ENCODE results near the gene PTPRN2.

Gene PTPRN2

DNA sequence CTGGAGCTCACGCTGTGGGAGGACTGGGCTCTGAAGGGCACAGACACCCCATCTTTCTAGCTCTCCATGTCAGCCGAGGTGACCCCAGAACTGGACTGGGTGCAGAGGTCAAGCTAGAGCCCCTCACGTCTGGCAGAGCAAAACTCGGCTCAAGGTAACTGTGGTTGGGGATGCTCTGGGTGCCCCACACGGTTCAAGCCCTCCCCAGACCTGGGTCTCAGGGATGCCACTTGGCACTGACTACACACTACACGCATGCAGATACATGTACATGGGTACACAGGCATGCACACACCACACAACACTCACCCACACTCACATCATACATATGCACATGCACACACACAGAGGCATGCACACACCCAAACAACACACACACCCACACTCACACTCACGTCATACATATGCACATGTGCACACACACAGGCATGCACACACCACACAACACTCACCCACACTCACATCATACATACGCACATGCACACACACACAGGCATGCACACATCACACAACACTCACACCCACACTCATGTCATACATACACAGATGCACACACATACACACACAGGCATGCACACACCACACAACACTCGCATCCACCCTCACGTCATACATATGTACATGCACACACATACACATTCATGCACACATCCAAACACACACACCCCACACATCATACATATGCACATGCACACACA, 1031.5 kb downstream of the PTPRN2 start:
- DNase-seq, result no peak

DNA sequence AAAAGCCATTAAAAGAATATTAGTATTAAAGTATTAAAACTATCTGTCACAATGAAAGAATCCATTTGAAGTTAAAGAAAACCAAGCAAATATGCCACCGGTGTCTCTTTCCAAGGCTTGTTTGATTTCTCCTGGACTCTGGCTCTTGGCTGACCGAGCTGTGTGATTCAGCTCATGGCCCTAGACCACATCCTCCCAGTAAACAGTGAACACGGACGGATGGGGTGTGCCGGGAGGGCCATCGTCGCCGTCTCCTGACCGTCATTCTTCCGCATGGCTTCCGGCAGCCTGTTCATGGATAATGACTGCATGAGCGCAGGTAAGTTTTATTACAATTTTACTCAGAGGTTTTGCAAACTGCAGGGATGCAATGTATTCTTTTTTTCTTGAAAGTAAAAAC, 1032.3 kb downstream of the PTPRN2 start:
- no peak for DNase-seq

DNA sequence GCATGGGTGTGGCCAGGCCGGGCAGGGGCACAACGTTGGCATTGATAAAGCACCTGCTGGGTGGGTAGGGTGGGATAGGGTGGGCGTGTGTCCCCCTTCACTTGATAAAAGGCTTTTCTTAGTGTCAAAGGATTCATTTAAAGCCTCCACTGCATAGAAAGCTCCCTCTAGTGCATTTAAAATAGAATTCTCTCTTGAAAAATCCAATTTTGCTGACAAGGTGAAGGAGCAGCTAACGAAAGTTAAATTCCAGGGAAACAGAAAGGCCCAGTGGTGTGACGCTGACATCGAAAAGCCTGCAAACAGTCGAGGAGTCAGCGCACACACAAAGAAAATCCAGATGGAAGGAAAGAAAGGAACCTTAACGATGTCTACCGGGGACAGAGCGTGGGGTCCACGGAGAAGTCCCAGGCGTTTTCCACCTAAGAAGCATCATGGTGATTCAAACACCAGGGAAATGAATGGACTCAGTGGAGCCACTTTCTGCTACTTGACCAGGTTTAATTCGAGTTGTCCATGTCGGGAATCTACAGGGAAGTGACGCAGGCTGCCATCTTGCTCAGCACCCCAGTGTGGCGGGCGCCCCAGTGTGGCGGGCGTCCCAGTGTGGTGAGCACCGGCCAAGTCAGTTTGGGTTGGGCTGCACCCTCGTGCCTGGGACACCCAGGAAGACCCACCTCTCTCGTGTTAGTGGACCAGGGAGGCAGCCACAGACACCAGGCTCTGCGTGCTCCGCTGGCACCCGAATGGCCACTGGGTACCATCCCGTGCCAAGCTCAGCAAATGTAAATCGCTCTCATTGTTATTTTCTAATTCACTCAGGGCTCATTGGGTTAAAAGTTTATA, 1033.0 kb downstream of the PTPRN2 start:
- DNase-seq, result no peak

DNA sequence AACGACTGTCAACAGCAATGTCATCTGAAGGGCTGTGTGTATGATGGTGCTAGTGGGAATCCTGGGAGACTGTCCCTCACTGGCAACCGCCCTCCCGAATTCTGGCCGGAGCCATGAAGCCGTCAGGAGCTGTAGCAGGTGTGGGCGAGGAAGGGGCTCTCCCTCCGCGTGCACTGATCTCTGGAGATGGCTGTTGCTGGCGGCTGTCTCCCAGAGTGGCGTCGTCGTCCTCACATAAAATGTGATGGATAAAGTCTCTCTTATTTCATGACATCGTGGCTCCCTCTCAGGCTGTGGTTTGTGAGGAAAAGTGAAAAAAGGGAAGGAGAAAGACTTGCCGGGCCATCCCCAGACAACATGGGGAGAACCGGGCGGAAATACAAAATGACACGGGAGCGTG, 1034.4 kb downstream of the PTPRN2 start:
- DNase-seq, result no peak

DNA sequence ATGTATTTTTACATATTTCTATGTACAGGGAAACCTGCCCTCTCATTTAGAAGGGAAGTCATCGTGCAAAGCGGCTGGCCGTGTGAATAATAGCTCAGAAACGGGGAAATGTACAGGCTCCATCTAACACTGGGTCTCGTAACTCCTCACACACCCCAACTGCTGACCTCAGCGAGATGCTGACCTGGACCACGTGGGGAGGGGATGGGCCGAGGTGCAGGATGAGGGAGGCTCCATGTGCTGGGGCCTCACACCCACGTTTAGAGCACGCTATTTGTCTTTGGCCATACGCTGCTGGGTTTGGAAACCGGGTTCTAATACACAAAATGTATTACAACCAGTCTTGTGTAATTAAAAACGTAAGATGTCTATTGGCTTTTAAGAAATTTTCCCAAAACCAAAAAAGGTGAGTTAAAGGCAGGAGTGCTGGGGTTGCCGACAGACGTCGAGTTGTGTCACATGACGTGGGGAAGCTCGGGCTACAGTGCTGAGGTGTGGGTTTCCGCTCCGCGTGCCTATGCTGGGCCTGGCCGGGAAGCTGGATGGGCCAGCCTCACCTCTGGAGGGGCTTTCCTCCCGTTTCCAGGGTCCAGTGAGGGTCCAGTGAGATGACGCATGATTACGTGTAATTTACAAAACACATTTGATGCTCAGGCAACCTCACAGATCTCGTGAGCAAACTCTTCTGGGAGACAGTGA, 1035.2 kb downstream of the PTPRN2 start:
- DNase-seq, result no peak

DNA sequence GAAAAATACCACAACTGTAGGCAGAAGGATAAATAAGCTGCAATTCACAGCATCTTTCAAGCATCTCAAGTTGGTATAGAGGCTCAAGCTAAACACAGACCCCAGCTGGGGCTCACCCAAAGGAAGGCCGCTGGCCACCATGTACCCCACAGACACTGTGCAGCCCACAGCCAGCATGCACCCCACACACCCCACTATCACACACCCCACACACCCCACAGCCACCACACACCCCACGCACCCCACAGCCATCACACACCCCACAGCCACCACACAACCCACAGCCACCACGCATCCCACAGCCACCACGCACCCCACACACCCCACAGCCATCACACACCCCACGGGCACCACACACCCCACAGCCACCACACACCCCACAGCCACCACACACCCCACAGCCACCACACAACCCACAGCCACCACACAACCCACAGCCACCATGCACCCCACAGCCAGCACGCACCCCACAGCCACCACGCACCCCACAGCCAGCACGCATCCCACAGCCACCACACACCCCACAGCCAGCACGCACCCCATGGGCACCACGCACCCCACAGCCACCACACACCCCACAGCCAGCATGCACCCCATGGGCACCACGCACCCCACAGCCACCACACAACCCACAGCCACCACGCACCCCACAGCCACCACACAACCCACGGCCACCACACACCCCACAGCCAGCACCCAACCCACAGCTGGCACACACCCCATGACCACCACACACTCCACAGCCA, 1036.1 kb downstream of the PTPRN2 start:
- DNase-seq, result no peak

DNA sequence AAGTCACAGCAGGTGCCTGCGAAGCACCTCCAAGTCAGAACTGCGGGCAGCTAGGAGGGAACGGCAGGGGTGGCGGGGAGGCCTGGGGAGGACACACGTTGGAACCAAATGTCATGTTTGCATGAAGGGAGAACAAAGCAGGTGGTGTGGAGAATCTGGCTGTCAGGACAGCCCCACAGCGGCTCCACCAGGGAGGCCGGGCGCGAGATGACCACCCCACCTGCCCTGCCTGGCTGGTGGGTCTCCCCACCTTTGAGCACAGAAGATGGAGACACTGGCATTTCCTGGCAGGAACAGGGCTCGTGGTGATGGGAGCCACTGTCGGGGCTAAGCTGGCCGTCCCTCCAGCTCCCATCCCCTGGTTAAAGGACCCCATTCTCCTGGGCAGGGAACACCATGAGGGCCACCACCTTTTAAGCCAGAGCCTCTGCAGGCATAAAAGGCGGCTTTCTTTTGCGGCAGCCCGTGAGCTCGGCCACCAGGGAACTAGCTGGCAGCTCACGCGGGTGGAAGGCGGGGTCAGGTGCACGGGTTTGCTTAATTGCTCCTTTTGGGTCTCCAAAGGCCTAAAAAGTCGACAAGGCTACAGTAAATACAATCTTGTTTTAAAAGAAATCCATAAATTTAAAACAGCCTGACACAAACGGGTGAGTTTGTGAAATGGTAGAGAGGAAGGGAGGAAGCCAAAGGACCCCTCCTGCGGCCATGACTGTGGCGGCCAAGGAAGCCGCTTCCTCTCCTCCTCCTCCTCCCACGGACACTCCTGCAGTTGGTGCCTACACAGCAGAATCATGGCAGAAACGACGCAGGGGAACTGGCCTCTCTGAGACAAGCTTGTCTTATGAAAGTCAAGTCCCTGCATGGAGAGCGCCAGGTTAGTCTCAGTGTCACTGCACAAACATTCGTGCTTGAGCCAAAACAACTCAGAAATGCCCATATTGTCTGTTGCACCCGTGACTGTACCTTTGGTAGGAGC, 1037.0 kb downstream of the PTPRN2 start:
- DNase-seq, result no peak

DNA sequence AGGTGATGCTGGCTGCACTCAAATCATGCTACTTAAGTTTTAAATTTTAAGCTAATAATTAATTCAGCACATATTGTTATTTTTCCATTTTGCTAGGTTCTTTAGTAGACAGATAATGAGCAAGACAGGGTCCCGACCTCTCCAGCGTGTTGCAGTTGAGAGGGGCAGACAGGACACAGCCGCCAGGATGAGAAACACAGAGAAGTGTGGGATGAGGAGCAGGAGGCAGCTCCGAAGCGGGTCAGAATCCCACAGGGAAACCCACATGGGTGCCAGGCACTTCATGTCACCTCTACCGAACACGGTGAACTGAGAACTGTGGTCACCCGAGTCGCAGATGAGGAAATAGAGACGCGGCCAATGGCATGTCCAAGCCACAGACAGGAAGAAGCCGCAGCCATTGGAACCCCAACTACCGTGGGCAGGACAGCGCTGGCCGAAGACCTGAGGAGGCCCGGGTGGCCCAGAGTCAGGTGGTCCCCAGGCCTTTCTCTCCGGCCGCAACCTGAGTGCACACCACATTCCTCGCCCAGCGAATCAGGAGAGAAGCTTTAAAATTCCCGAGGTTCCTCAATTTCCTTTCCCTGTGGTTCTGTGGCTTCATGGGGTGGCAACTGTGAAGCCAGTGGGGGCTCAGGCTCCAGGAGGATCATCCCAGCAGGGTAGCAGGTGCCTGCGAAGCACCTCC, 1037.9 kb downstream of the PTPRN2 start:
- DNase-seq, result no peak

DNA sequence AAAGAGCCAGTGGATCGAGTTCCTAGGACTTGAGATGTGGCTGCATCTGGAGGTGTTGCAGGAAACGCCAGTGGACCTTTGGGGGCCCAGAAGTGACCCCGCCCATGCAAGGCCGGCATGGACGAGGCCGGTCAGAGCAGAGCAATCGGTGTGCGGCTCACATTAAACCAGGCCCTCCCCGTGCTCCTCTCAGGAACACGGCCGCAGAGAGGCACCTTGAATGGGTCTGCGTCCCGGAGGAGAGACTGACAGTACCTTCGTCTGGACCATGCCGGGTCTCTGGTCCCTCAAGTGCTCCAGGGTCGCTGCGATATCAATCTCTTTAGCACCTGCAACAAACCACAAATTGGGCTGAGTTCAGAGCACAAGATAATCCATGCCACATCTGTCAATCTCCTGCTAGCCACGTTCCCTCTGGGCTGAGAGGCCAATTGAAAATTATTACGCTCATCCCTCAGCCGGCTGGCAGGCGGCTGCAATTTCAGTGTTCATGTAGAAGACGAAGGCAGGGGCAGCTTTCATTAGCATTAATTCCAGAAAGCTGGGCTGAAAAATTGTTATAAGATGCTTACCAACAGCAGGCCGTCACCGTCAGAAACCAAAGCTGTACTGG, 1038.8 kb downstream of the PTPRN2 start:
- DNase-seq, result no peak

DNA sequence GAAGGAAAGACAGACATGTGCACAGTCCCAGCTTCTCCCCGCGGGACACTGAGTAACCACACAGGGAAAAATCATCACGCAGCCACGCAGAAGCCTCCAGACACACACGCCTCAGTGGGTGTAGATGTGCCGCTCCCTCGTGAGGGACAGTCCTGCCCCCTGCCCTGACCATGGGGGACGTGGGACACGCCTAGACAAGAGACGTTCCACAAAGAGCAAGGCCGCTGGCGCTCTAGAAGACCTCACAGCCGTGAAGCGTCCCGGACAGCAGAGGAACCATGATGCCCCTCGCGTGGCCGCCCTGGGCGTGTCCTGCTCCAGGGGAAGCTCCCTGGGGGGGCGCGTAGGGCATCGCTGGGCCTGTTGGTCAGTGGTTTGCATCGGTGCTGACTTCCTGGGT, 1040.0 kb downstream of the PTPRN2 start:
- DNase-seq, result no peak

DNA sequence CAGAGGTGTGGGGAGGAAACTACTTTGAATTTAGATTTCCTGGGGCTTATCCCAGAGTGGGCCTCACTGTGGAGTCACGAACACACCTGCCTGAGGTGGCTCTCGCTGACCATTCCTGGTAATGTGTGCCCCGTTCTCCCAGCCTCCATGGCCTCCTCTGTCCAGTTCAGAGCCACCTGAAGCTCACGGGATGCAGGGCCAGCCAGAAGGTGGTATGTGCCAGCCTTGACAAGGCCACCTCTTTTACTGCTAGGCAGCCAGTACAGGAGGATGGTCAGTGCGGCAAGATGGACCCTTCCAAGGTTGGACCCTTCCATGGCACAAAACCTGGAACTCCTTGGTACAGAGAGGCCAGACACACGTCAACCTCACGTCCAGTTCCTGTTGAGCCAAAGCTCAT, 1040.5 kb downstream of the PTPRN2 start:
- DNase-seq, result no peak

DNA sequence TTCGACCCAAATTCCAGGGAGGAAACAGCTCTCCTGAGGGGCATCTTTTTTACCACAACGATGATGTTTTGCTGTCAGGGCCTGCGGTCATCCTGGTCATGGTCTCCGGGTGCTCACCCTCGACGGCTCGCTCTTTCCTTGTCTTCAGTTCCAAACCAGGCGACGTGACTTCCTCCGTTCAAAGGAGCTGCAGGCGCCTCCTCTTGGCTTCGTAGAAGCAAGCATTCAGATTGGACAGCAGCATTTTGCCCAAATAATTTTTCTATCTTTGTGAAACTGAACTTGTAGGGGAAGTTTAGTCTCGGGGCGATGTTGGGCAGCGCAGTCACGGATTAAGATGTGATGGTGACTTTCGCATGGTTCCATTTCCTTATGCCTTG, 1042.0 kb downstream of the PTPRN2 start:
- DNase-seq, result no peak

DNA sequence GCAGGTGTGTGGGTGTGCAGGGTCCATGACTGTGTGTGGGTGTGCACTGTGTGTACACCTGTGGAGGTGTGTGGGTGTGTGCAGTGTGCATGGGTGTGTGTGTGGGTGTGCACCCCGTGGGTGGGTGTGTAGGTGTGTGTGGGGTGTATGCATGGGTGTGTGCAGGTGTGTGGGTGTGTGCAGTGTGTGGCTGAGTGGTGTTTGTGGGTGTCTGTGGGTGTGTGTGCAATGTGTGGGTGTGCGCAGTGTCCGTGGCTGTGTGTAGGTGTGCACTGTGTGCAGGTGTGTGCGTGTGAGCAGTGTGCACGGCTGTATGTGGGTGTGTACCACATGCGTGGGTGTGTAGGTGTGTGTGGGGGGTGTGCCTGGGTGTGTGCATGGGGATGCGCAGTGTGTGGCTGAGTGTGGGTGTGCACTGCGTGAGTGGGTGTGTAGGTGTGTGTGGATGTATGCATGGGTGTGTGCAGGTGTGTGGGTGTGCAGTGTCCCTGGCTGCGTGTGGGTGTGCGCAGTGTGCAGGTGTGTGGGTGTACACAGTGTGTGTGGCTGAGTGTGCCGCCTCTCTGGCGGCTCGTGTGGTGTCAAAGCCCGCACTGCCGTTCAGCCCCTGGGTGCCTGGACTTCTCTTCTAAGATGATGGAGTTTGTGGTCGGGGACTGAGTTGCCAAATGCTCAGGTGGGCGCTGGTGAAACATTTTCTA, 1042.5 kb downstream of the PTPRN2 start:
- DNase-seq, result no peak

DNA sequence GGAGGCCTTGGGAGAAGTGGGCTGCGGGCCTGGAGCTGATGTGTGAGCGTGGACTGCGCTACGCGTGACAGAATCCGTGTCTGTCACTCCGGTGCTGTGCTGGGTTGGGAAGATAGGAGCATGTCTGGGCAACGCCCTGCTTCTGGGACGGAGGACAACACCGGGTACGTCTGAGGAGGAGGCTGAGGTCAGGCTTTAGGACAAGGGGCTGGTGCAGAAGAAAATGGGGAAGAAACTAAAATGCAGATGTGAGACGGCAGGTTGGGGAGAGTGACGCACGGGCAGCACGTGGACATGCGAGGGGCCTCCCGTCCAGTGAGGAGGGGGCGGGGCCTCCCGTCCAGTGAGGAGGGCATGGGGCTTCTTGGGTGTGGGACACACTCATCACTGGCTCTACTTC, 1043.4 kb downstream of the PTPRN2 start:
- no peak for DNase-seq

DNA sequence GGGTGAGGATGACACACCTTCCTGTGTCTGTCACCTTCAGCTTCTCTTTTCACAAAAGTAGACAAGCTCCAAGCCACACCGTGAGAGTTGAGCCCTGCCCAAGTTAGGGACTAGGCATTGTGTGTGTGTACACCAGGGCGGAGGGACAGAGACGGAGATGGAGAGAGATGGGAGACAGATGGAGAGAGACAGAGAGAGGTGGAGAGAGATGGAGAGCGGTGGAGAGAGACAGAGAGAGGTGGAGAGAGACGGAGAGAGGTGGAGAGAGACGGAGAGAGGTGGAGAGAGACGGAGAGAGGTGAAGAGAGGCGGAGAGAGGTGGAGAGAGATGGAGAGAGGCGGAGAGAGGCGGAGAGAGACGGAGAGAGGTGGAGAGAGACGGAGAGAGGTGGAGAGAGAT, 1043.8 kb downstream of the PTPRN2 start:
- no peak for DNase-seq

DNA sequence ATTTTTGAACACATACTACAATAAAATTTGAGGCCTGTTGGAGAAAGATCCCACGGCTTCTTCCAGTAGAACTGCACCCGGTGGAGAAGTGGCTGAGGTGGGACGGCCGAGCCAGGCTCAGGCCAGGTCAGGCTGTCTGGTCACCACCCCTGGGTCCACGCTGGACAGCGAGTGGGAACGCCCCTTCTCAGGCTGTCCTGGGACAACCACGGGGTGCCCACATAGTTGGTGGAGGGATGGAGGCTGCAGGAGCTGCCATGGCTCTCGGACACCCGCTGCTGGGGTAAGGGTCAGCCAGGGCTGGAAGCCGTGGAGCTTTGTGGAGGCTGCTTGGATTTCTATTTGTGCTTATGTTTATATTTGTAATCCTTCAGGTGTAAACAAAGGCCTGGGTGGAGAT, 1044.3 kb downstream of the PTPRN2 start:
- no peak for DNase-seq

DNA sequence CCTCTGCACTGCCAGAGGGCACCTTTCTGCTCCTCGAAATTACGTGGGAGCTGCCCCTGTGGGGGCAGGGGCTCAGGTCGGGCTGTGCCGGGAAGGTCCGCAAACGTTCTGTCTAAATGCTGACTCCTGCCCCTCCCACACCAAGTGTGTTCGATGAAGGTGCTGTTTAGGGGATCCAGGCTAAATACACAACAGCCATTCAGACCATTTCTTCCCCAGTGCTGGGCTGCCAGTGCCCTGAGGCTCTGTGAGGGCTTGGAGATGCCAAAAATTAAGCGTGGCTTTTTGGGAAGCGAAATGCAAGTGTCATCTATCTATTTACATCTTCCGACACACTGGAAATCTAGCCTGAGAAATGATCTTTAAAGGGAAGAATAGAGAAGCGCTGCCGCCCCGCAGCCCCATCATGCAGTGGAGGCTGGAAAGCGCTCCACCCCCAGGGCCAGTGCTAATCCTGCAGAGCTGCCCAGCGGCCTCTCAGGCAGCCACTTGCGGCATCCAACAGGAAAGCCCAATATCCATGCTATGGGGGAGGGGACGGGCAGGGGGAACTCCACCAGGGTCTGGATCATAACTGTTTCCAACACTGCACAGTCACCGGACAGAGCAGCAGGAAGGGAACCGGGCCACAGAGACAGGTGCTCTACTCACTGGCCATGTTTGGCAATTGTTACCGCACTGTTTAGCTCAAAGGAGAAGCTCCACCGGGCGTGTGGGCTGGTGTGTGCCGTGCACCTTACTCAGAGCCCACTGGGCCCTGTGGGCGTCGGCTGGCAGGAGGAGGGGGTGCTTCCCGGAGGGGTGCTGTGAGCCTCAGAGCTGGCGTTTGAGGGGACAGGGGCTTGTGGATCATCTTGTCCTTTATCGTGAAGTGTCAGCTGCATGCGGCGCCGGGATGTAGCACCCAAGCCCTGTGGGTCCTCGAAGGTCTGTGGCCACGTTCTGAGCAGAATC, 1045.3 kb downstream of the PTPRN2 start:
- DNase-seq, result no peak

DNA sequence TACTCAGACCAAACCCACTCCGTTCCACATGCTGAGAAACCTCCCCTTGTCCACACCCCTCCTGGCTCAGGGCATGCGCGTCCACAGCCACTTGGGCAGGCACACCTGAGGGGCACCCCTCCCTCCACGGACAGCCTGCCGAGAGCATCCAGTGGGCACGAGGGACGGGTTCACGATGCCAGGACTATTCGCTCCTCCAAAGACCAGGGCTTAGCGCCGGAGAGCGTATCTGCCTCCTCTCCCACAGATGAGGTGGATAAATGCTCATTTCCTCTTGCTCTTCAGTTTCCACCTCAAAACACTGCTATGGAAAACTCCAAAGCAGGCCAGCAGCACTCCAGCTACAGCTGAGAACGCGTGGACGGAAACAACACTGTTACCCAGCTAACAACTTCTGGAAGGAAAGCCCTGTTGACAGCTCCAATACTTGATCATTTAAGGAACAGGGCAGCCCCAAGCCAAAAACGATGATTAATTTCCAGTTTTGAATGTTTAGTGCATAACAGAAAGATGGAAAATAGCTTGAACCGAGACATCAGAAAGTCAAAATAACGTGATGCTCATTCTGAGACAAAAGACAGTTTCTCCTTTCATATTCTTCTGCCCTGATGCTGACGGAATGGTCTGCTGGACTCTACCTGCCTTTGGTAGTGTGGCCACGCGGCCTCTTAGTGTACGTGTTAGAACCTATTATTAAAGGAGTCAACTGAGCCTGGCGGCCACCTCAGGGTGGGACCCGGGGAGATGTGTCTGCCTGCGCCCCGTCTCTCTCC, 1046.1 kb downstream of the PTPRN2 start:
- no peak for DNase-seq
